GM12873 (cell line): Measurements from ENCODE around the gene NCR1.

Experiments used
- CTCF ChIP-seq: IDR thresholded peaks from 2 replicates; pipeline ENCODE4 v1.5.1; 2012; ENCODE audit warnings: low read depth, mild to moderate bottlenecking, moderate library complexity, low read length, control low read depth; ENCODE audit not compliant: insufficient read depth; ENCODE audit errors: missing control alignments

The NCR1 gene

GRCh38 chr19:54905803-54906511 is at the start of gene NCR1:
Gene NCR1, plus strand, starts transcription at chr19:54906148. Its CDS starts 40 bp downstream, at chr19:54906188.
- TF ChIP-seq CTCF, result no peak

- no peak for TF ChIP-seq CTCF
These were observed 34.3 kb upstream of the NCR1 start for GRCh38 chr19:54871696-54872095.

- no peak for TF ChIP-seq CTCF
These were observed 32.0 kb upstream of the NCR1 start, which contains the start of gene FCAR for GRCh38 chr19:54873990-54874389. Gene FCAR, plus strand, starts transcription at chr19:54874235. Its CDS starts 55 bp downstream, at chr19:54874290.

GRCh38 chr19:54875506-54875905 is 30.4 kb upstream of the NCR1 start:
- no peak for TF ChIP-seq CTCF

- no peak for TF ChIP-seq CTCF
These were observed 28.5 kb upstream of the NCR1 start for GRCh38 chr19:54877471-54877870.

- TF ChIP-seq CTCF, result no peak
These were observed 24.1 kb upstream of the NCR1 start for GRCh38 chr19:54881884-54882283.

GRCh38 chr19:54882758-54883157 is 23.2 kb upstream of the NCR1 start:
- TF ChIP-seq CTCF, result peak; percentile 51
